ENCODE measurements around the gene DAPK2.
A peak's percentile ranks its signal among the peaks of the same experiment; 100 is the strongest.

Gene DAPK2

DNA sequence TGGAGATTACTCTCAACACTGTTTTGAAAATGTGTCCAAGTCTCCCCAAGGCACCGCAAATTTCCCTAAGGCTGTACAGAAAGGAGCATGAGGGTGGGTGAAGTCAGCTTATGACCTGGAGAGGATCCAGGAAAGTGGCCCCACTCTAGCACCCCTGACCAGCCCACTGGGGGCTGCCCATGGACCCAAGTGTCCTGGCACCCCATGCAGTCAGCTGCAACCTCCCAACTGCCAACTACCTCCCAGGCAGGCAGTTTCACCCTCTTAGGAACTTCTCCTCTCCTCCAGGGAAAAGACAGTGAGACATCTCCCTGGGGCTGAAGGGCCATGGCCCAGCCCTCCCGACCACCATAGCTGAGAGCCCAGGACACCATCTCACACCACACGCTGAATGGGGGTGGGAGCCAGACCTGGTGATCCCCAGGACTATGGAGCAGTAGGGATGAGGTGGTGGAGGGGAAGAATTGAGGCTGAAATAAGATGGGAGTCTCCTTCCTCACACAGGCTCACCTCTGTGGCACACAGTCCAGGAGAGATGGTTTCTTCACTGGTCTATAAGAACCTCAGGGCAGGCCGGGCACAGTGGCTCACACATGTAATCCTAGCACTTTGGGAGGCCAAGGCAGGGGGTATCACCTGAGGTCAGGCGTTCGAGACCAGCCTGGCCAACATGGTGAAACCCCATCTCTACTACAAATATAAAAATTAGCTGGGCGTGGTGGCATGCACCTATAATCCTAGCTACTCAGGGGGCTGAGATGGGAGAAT is 104.4 kb downstream of the DAPK2 start:
- H3K4me3 ChIP-seq (ENCODE audit: control insufficient read depth, low read depth, low read length), result no peak overlapping the region
- no peak for DNase-seq (ENCODE audit: low read depth)
- no peak for TF ChIP-seq CTCF (IDR thresholded peaks at IDR 0.05; ENCODE audit: control insufficient read depth, insufficient read depth, low read depth, low read length, missing control alignments)

DNA sequence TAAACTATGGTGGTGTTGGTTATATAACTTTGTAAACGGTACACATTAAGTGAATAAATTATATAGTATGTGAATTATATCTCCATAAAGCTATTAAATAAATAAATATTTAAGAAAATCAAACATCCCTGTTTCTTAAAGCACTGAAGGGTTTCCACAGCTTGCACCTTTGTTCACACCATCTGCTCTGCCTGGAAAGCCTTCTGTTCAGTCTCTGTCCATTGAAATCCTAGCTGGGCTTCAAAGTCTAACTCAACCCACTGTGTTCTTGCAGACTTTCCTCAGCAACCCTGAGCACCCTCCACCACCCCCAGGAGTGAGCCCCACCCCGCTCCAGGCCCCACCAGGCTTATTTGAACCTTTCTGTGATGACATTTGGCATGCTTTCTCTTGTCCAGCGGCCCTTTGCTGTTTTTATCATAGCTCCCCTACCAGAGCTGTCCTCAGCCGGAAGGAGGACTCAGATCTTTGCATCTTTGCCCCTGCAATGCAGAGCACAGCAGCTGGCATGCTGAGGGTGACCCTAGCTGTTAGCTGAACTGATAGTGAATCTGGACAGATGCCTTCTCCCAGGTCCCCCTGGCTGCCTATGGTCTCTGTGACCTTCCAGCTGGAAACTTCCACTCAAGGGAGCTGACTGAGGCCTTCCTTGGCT is 105.2 kb downstream of the DAPK2 start:
- no peak for DNase-seq (ENCODE audit: low read depth)
- H3K4me3 ChIP-seq (ENCODE audit: control insufficient read depth, low read depth, low read length), result no peak overlapping the region
- no peak for TF ChIP-seq CTCF (IDR thresholded peaks at IDR 0.05; ENCODE audit: control insufficient read depth, insufficient read depth, low read depth, low read length, missing control alignments)

GRCh38 chr15:63939531-63940130 is 106.7 kb downstream of the DAPK2 start:
- no peak overlapping the region for H3K4me3 ChIP-seq (ENCODE audit: control insufficient read depth, low read depth, low read length)
- DNase-seq (ENCODE audit: low read depth), result peak; percentile 14
- TF ChIP-seq CTCF (IDR thresholded peaks at IDR 0.05; ENCODE audit: control insufficient read depth, insufficient read depth, low read depth, low read length, missing control alignments), result no peak

- no peak for TF ChIP-seq CTCF (IDR thresholded peaks at IDR 0.05; ENCODE audit: control insufficient read depth, insufficient read depth, low read depth, low read length, missing control alignments)
- H3K4me3 ChIP-seq (ENCODE audit: control insufficient read depth, low read depth, low read length), result no peak overlapping the region
- no peak for DNase-seq (ENCODE audit: low read depth)
These were observed 107.7 kb downstream of the DAPK2 start for GRCh38 chr15:63938486-63939061.

DNA sequence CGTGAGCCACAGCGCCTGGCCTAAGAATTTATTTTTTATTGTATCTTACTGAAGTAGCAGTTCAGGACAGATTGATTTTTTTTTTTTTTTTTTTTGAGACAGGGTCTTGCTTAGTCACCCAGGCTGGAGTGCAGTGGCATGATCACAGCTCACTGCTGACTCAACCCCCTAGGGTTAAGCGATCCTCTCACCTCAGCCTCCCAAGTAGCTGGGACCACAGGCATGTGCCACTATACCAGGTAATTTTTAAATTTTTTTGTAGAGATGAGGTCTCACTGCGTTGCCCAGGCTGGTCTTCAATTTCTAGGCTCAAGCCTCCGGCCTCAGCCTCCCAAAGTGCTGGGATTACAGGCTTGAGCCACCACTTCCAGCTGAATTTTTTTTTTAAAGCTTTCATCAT is 112.8 kb downstream of the DAPK2 start:
- TF ChIP-seq CTCF (IDR thresholded peaks at IDR 0.05; ENCODE audit: control insufficient read depth, insufficient read depth, low read depth, low read length, missing control alignments), result no peak
- DNase-seq (ENCODE audit: low read depth), result no peak
- H3K4me3 ChIP-seq (ENCODE audit: control insufficient read depth, low read depth, low read length), result no peak overlapping the region

DNA sequence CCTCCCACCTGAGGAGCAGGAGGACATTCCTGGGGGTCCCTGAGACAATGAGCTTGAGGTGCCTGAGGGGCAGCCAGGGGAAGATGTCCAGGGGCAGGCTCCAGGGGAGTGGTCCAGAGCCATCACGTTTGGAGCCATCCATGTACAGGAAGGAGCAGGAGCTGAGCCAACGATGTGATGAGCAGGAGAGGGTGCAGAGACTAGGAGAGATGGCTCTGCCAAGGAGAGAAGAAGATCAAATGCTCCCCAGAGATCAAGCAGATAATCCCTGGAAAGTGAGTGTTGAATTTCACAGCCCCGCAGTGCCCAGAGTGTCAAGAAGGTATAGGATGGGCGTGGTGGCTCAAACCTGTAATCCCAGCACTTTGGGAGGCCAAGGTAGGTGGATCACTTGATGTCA is 114.7 kb downstream of the DAPK2 start:
- DNase-seq (ENCODE audit: low read depth), result no peak
- no peak overlapping the region for H3K4me3 ChIP-seq (ENCODE audit: control insufficient read depth, low read depth, low read length)
- no peak for TF ChIP-seq CTCF (IDR thresholded peaks at IDR 0.05; ENCODE audit: control insufficient read depth, insufficient read depth, low read depth, low read length, missing control alignments)

Measured in AG09309 (cell line).